ENCODE data around the gene RNFT2. TPM values are rescaled to one million over a fixed set of nuclear protein-coding genes. Genes with fewer than 3 reads are reported as not detected.

Gene RNFT2
- total RNA-seq, 1 experiment from 2014 or later: 21.1 TPM

DNA sequence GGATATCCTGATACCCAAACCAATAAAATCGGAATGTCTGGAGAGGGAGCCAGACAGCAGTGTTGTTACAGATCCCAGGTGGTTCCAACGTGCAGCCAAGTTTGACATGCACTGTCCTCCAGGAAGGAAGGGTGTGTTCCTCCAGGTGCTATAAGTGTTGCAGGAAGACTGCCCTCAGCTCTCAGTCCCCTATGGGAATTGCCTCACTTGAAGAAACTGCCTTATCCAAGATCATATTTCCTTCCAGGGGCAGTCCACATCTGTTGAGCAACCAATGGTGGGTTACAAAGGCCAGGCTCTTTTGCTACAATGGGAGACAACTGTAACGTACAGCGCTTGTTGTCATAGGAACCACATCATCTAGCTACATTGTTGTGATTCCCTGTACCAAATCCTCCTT, 159.4 kb downstream of the RNFT2 start:
- DNase-seq: no peak
- intact Hi-C loops (cut with micrococcal nuclease; ENCODE audit: unreplicated experiment): no loop called here
- POLR2A ChIA-PET (ENCODE audit: unreplicated experiment): no interaction called here
- 0 out of 2 replicates have a peak, but pooled peaks cover 7% of the 10 kb centered on the region for H3F3A ChIP-seq (ENCODE audit: insufficient read depth, low read depth)
- no peaks in the 10 kb centered on the region for H3K36me3 ChIP-seq (ENCODE audit: low read depth)
- H3K9me2 ChIP-seq (ENCODE audit: insufficient read depth): no peaks in the 10 kb centered on the region
- H3K27ac ChIP-seq: no peak overlapping the region
- H3K4me2 ChIP-seq: no peak overlapping the region
- no TSS peak for BruUV-seq (replicated peaks)
- no peak overlapping the region for H3K4me3 ChIP-seq
- TF ChIP-seq EZH2 (IDR thresholded peaks at IDR 0.05; ENCODE audit: low read depth) (no peak), CTCF (conservative IDR thresholded peaks at IDR 0.05) (no peak)
- no peaks in the 10 kb centered on the region for H3K79me2 ChIP-seq (ENCODE audit: low read depth)
- CTCF ChIA-PET: no interaction called here
- H2AFZ ChIP-seq: no peak overlapping the region
- no peaks in the 10 kb centered on the region for H4K20me1 ChIP-seq (ENCODE audit: insufficient read depth)
- peaks cover 4% of the 10 kb centered on the region; the same call in 1 of the 2 replicates for H3K4me1 ChIP-seq (replicated peaks; ENCODE audit: insufficient read depth)
- no peaks in the 10 kb centered on the region for H3K9me3 ChIP-seq (ENCODE audit: insufficient read depth, low read depth)
- no peaks in the 10 kb centered on the region for H3K27me3 ChIP-seq (ENCODE audit: insufficient read depth, low read depth)

- Histone ChIP-seq H3K9me3 (ENCODE audit: insufficient read depth, low read depth) (no peaks in the 10 kb centered on the region), H3K4me1 (replicated peaks; ENCODE audit: insufficient read depth) (peaks cover 4% of the 10 kb centered on the region; the same call in 1 of the 2 replicates), H3K4me3 (no peak overlapping the region), H3K4me2 (no peak overlapping the region), H2AFZ (no peak overlapping the region), H3F3A (ENCODE audit: insufficient read depth, low read depth) (0 out of 2 replicates have a peak, but pooled peaks cover 7% of the 10 kb centered on the region), H3K36me3 (ENCODE audit: low read depth) (no peaks in the 10 kb centered on the region), H3K79me2 (ENCODE audit: low read depth) (no peaks in the 10 kb centered on the region), H3K9me2 (ENCODE audit: insufficient read depth) (no peaks in the 10 kb centered on the region), H3K27me3 (ENCODE audit: insufficient read depth, low read depth) (no peaks in the 10 kb centered on the region), H3K27ac (no peak overlapping the region), H4K20me1 (ENCODE audit: insufficient read depth) (no peaks in the 10 kb centered on the region)
- TF ChIP-seq CTCF (conservative IDR thresholded peaks at IDR 0.05) (no peak), EZH2 (IDR thresholded peaks at IDR 0.05; ENCODE audit: low read depth) (no peak)
- BruUV-seq (replicated peaks): no TSS peak
- intact Hi-C loops (cut with micrococcal nuclease; ENCODE audit: unreplicated experiment): no loop called here
- DNase-seq: no peak
- ChIA-PET CTCF (no interaction called here), POLR2A (ENCODE audit: unreplicated experiment) (no interaction called here)
Observed at GRCh38 chr12:116898669-116899068, 160.6 kb downstream of the RNFT2 start.

GRCh38 chr12:116901612-116902011, 163.5 kb downstream of the RNFT2 start:
- Histone ChIP-seq H3K9me2 (ENCODE audit: insufficient read depth) (no peaks in the 10 kb centered on the region), H4K20me1 (ENCODE audit: insufficient read depth) (no peaks in the 10 kb centered on the region), H3F3A (ENCODE audit: insufficient read depth, low read depth) (0 out of 2 replicates have a peak, but pooled peaks cover 2% of the 10 kb centered on the region), H3K4me1 (replicated peaks; ENCODE audit: insufficient read depth) (no peaks in the 10 kb centered on the region), H3K4me2 (no peak overlapping the region), H3K36me3 (ENCODE audit: low read depth) (no peaks in the 10 kb centered on the region), H2AFZ (no peak overlapping the region), H3K27me3 (ENCODE audit: insufficient read depth, low read depth) (no peaks in the 10 kb centered on the region), H3K79me2 (ENCODE audit: low read depth) (no peaks in the 10 kb centered on the region), H3K27ac (no peak overlapping the region), H3K4me3 (no peak overlapping the region), H3K9me3 (ENCODE audit: insufficient read depth, low read depth) (no peaks in the 10 kb centered on the region)
- CTCF ChIA-PET: interaction anchor here (0.7 kb wide), 1 partner anchor 234 kb away, joined by 7 read pairs; no protein-coding TSS in a partner anchor
- BruUV-seq (replicated peaks): no TSS peak
- no peak for DNase-seq
- POLR2A ChIA-PET (ENCODE audit: unreplicated experiment): no interaction called here
- intact Hi-C loops (cut with micrococcal nuclease; ENCODE audit: unreplicated experiment): no loop called here
- no peak for TF ChIP-seq EZH2 (IDR thresholded peaks at IDR 0.05; ENCODE audit: low read depth)
- TF ChIP-seq CTCF (conservative IDR thresholded peaks at IDR 0.05): no peak

Other genes with a start within 250 kb of the RNFT2 start
- 1.1 and 1.4 TPM in 2 replicates for gene MAP1LC3B2, start 178.9 kb upstream of the RNFT2 start, total RNA-seq (2021)
- 29.3 and 32.5 TPM in 2 replicates for gene SPRING1, start 246 bp upstream of the RNFT2 start, total RNA-seq (2021)
- 0.55 and 1.4 TPM in 2 replicates for gene HRK, start 143.1 kb downstream of the RNFT2 start, total RNA-seq (2021)
- 20.6 and 27.4 TPM in 2 replicates for gene FBXW8, start 172.6 kb downstream of the RNFT2 start, total RNA-seq (2021)